GM12873 (cell line): ENCODE results near the gene TATDN2.

ENCODE experiments used
- TF ChIP-seq, protein P1 (sequence below): IDR thresholded peaks from 2 replicates; pipeline ENCODE4 v1.5.1; 2012; ENCODE audit warnings: low read depth, mild to moderate bottlenecking, moderate library complexity, low read length, control low read depth; ENCODE audit not compliant: insufficient read depth; ENCODE audit errors: missing control alignments

The TATDN2 gene

DNA sequence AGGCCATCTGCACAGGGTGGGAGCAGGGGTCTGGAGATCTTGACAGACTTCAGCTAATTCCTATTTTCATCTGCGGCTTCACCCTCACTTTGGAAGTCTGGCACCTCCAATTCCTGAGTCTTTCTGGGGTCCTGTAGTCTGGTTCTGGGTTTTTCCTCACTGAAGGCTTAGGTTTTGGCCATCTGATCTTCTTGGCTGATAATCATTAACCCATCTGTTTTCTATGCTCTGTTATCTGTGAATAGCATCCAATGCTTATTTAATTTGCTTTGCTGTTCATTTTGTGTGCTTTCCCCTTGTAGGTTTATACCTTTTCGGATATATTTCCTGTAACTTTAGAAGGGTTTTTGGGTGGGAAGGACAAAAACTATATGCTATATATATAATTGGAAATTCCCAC lies 17.6 kb downstream of the TATDN2 start:
- TF ChIP-seq, protein P1, sequence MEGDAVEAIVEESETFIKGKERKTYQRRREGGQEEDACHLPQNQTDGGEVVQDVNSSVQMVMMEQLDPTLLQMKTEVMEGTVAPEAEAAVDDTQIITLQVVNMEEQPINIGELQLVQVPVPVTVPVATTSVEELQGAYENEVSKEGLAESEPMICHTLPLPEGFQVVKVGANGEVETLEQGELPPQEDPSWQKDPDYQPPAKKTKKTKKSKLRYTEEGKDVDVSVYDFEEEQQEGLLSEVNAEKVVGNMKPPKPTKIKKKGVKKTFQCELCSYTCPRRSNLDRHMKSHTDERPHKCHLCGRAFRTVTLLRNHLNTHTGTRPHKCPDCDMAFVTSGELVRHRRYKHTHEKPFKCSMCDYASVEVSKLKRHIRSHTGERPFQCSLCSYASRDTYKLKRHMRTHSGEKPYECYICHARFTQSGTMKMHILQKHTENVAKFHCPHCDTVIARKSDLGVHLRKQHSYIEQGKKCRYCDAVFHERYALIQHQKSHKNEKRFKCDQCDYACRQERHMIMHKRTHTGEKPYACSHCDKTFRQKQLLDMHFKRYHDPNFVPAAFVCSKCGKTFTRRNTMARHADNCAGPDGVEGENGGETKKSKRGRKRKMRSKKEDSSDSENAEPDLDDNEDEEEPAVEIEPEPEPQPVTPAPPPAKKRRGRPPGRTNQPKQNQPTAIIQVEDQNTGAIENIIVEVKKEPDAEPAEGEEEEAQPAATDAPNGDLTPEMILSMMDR = no peak

DNA sequence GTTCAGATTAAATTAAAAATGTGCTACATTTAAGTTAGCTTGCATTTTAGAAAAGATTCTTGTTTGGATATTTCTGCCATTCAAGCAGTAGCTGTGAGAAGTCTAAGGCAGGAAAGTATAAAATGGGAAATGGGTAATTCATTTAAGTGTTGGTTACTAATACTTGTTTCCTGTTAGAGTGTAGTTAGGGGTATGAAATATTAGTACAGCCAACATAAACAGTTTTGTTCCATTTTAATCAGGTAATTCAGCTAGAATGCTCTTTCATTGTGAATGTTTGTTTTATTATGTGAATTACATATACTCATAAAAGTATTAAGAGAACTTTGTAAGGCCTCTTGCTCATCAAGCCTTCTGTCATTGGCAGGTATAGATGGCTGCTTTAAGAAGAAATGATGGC lies 19.9 kb downstream of the TATDN2 start:
- TF ChIP-seq, protein P1 = no peak

DNA sequence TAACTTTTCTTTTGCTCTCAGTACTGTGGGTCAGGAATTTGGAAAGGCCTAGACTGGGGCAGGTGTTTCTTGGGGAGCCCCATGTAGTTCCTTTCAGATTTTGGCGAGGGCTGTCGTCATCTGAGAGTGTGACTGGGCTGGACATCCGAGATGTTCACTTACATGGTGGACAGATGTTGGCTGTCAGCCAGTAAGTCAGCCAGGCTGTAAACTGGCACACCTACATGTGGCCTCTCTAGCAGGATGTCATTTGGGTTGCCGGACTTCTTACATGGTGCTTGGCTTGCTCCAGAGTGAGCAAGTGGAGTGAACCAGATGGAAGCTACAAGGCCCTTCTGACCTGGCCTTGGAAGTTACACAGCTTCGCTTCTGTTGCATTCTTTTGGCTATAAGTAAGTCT lies 20.7 kb downstream of the TATDN2 start:
- TF ChIP-seq, protein P1 = no peak

DNA sequence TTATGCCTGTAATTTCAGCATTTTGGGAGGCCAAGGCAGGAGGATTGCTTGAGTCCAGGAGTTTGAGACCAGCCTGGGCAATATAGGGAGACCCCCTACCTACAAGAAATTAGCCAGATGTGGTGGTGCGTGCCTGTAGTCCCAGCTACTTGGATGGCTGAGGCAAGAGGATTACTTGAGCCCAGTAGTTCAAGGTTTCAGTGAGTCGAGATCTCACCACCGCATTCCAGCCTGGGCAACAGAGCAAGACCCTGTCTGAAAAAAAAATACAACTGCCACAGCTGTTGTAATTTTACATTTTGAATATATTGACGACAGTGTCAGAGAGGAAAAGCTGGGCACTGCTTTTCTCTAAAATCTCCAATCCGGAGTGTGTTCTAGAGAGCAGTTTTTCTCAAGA lies 21.2 kb downstream of the TATDN2 start:
- TF ChIP-seq, protein P1 = no peak

DNA sequence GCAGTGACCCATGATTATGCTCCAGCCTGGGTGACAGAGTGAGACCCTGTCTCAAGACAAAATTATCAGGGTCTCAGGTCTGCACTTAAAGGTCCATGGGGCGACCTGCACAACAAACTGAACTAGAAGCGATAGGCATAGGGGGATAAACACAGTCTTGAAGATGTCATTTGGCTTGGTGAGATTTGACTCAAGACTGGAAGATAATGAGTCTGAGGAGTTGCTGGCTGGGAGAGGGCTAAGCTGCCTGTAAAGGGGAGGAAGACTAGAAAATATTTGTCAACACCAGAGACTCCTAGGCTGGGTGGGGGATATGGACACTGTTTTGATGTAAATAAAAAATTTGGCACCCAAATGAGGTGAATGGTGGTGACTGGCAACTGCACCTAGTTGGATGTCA lies 24.7 kb downstream of the TATDN2 start:
- TF ChIP-seq, protein P1 = no peak

DNA sequence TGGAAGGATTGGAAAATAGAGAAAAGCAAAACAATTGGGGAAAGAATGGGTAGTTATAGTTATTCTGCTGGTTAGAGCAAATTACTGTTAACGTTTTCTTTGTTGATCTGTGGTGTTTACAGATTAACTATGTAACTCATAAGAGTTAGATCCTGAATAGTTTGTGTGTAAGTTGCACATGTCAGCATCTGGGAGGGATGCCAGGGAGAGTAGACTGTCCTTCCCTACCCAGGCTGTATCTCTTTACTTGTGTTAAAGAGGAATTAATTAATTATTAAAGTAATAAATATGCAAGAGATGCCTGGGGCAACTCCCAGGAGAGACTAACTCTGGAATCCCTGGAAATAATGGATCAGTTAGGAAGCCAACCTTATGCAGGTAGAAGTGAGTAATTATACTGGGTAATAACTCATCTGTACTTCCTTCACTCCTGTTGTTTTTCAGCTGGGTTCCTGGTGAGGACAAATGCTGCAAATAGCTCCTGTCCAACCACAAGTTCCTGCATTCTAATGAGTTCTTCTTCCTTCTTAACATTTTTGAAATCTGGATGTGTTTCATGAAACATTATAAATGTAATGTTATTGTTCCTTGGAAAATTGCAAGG lies 25.5 kb downstream of the TATDN2 start:
- TF ChIP-seq, protein P1 = no peak

DNA sequence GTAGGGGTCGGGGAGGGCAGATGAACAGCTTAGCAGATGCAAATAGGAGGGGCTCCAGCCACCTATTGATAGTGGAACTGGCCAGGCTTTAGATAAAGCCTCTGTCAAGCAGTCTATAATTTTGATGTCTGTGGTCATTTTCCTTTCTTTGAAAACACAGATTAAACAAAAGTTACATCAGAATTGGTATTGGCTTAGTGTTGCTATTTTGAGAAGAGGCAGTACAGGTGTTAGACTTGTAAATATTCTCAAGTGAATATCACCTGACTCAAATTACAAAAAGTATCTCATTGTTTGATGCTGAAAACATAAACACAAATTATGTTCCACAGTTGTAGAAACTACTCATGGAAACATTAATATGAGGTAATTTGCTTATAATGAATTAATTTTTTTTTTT lies 26.3 kb downstream of the TATDN2 start:
- TF ChIP-seq, protein P1 = no peak
